IPS-20b (cell line): Measurements from ENCODE around the gene ITPK1.
A peak's percentile ranks its signal among the peaks of the same experiment; 100 is the strongest.

Source experiments
- H3K27ac ChIP-seq: one replicate; pipeline ENCODE4 v1.5.1; 2013; ENCODE audit warnings: low read length
- H3K27me3 ChIP-seq: 2 replicates; pipeline ENCODE4 v1.6.1; 2013; ENCODE audit warnings: mild to moderate bottlenecking, low read length, inconsistent platforms; ENCODE audit not compliant: insufficient read depth
- H3K36me3 ChIP-seq: 2 replicates; pipeline ENCODE4 v1.6.1; 2013; ENCODE audit warnings: low read depth, mild to moderate bottlenecking, inconsistent platforms, low read length, moderate library complexity; ENCODE audit not compliant: insufficient read depth
- H3K4me1 ChIP-seq: 2 replicates; pipeline ENCODE4 v1.6.1; 2013; ENCODE audit warnings: mild to moderate bottlenecking, control low read depth, inconsistent platforms, low read length, moderate library complexity; ENCODE audit not compliant: insufficient read depth
- H3K4me3 ChIP-seq: 2 replicates; pipeline ENCODE4 v1.5.1; 2013; ENCODE audit warnings: mild to moderate bottlenecking, low read length, inconsistent platforms
- H3K9ac ChIP-seq: 2 replicates; pipeline ENCODE4 v1.6.1; 2013; ENCODE audit warnings: low read depth, mild to moderate bottlenecking, inconsistent platforms, low read length, moderate library complexity
- H3K9me3 ChIP-seq: 2 replicates; pipeline ENCODE4 v1.6.1; 2013; ENCODE audit warnings: mild to moderate bottlenecking, low read depth, low read length, inconsistent platforms; ENCODE audit not compliant: insufficient read depth

Gene ITPK1

DNA sequence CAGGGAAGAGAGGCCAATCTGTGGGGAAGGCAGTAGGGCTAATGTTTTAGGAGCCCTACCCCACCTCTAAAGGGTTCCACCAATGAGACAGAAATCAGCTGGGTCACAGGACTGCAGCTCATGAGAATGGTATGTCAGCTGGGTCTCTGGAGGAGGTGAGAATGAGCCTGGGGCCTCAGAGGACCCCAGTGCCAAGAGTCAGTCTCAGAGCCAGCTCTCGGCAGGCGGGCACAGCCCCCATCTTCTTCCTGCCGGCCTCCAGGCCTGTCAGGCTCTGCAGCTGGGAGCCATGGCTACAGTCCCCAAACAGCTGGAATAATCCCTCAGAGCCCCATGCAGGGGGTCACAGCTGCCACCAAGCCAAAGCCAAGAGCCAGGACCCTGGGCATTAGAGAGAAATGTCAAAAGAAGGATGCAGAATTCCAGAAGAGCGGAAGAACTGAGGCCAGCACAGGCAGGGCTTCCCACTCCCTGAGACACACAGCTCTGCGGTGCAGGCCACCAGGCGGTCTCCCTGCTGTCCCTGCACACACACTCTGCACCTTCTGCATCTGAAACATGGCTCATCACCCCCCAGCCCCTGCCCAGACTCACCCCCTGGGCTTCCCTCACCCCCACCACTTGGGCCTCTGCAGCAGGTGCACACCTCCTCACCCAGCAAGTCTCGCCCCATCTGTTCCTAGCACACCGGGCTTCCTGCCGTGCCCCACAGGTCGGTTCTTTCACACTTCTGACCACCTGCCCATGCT, 26.0 kb downstream of the ITPK1 start:
- H3K27ac ChIP-seq, result no peak overlapping the region
- H3K36me3 ChIP-seq, result no peaks in the 10 kb centered on the region
- no peak overlapping the region for H3K9ac ChIP-seq
- H3K27me3 ChIP-seq, result no peaks in the 10 kb centered on the region
- no peaks in the 10 kb centered on the region for H3K9me3 ChIP-seq
- H3K4me3 ChIP-seq, result no peak overlapping the region
- peaks cover 24% of the 10 kb centered on the region for H3K4me1 ChIP-seq

DNA sequence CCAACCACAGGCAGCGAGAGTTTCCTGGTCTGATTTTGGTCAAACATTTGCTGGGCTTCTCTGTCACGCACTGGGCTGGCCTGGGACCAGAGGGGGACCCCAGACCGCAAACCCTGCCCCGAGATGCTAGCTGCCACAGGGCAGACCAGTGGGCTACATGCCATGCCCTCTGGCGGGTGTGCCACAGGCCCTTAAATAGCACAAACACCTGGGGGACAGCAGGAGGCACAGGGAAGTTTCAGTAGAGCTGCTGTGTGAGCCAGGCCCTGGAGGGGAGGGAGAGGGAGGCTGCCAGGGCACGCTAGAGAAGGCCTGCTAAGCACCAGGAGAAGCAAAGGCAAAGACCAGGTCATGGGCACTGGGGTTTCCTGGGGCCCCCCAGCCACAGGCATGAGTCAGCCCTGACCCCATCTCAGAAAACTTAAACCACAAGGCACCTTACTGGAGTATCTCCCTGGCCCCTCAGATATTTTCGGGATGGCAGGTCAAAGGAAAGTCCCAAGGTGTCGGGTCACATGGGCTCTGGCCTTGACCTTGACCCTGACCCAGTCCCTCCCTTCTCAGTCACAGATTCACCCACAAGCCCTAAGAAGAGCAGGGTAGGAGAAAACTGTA, 29.2 kb downstream of the ITPK1 start:
- Histone ChIP-seq H3K36me3 (no peaks in the 10 kb centered on the region), H3K27ac (peak overlapping the region; percentile 25), H3K4me3 (no peak overlapping the region), H3K9ac (peak overlapping the region; percentile 29; the same call in 1 of the 2 replicates), H3K27me3 (no peaks in the 10 kb centered on the region), H3K4me1 (peaks cover 24% of the 10 kb centered on the region), H3K9me3 (no peaks in the 10 kb centered on the region)

DNA sequence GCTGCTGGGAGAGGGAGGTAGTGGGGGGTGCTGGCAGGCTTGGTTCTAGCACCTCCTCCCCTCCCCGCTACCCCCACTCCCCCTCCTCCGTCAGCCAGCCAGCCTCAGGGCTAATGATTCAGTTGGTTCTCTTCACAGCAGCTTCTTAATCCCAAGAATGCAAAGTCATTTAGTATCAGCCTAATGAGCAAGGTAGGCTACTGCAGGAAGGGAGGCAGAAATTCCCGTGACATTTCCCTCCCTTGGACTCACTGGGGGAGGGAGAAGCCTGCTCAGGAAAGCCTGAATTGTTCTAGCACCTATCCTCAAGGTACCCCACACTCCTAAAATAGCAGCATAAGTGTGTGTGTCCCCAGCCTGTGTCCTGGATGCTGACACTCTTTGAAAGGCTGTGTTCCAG, 29.8 kb downstream of the ITPK1 start:
- Histone ChIP-seq H3K9me3 (no peaks in the 10 kb centered on the region), H3K4me1 (peaks cover 18% of the 10 kb centered on the region), H3K27me3 (no peaks in the 10 kb centered on the region), H3K4me3 (no peak overlapping the region), H3K27ac (peak overlapping the region; percentile 49), H3K36me3 (no peaks in the 10 kb centered on the region), H3K9ac (peak overlapping the region; percentile 29; the same call in 1 of the 2 replicates)

DNA sequence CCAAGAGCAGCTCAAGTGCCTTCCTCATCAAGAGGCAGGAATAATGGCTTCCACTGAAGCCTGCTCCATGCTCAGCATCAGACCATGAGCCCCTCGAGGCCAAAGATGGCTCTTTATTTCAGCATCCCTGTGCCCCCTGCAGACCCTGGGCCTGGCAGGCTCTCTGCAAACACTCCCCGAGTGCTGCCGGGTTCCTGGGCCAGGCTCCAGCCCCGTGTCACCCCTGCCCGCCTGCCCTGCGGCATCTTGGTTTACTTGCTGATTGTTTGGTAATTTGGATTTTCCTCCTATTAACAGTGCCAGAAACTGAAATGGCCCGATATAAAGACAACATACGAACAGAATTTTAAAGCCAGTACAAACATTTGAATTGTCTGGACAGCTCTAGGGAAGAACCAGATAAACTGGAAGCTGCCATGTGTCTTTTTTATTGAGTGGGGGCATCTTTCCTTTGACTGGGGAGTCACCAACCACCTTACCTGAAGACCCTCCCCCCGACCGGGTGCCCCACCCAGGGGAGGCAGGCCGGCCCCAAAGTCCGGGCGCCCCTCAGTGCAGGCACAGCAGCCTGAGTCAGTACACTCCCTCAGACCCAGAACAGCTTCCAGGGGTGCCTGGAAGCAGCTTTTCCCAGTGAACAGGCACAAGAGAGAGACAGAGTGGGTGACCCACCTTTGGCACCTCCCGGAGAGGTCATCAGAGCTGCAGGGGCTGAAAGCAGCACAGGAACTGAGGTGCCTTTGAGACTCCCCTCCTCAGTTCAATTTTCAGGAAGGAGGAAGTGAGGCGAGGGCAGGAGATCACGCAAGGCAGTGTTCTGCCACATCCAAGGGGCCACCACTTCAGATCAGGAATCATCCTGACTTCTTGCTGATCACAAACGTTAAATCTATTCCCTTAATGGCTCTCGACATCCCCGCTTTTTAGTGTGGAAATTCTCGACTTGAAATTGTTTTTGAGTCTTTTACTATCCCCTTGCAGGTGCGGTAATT, 30.6 kb downstream of the ITPK1 start:
- Histone ChIP-seq H3K4me3 (no peak overlapping the region), H3K27me3 (no peaks in the 10 kb centered on the region), H3K9ac (peak overlapping the region; percentile 51), H3K9me3 (no peaks in the 10 kb centered on the region), H3K27ac (peak overlapping the region; percentile 49), H3K4me1 (peaks cover 17% of the 10 kb centered on the region), H3K36me3 (no peaks in the 10 kb centered on the region)

DNA sequence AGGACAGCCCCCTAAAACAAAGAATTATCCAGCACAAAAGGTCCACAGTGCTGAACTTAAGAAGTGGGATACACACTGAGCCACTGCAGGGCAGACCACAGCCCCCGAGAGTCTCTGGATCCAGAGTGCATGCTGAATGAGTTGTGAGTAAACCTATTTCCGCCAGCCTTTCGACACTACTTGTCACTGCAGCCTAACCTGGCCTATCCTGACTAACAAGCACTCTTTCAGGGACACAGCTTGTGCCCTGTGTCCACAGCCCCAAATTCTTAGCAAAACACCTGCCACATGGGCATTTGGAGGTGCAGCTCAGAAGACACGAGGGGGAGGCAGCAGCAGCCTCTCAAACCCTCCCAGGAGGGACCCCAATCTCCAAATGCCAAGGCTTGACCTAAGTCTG, 31.3 kb downstream of the ITPK1 start:
- H3K9ac ChIP-seq, result no peak overlapping the region
- H3K4me3 ChIP-seq, result no peak overlapping the region
- H3K27me3 ChIP-seq, result no peaks in the 10 kb centered on the region
- no peaks in the 10 kb centered on the region for H3K36me3 ChIP-seq
- H3K9me3 ChIP-seq, result no peaks in the 10 kb centered on the region
- peaks cover 17% of the 10 kb centered on the region for H3K4me1 ChIP-seq
- no peak overlapping the region for H3K27ac ChIP-seq

DNA sequence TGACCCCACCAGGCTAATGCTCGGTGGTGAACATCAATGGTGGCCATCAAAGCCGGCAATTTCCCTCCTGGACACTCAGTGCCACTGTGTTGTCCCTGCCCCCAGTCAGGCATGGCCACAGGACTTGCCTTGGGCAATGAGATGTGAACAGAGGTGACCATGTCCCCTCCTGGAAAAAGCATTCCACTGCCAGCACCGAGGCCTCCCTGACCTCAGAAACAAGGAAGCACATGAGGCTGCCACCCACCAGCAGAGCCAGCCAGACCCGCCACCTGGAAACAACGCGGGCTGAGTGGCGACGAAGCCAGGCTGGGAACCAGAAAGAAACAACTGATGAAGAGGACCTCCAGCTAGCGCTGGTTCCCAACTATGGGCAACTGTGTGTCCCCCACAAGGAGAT, 31.8 kb downstream of the ITPK1 start:
- Histone ChIP-seq H3K9ac (no peak overlapping the region), H3K36me3 (no peaks in the 10 kb centered on the region), H3K27ac (no peak overlapping the region), H3K4me3 (no peak overlapping the region), H3K27me3 (no peaks in the 10 kb centered on the region), H3K4me1 (peaks cover 17% of the 10 kb centered on the region), H3K9me3 (no peaks in the 10 kb centered on the region)

DNA sequence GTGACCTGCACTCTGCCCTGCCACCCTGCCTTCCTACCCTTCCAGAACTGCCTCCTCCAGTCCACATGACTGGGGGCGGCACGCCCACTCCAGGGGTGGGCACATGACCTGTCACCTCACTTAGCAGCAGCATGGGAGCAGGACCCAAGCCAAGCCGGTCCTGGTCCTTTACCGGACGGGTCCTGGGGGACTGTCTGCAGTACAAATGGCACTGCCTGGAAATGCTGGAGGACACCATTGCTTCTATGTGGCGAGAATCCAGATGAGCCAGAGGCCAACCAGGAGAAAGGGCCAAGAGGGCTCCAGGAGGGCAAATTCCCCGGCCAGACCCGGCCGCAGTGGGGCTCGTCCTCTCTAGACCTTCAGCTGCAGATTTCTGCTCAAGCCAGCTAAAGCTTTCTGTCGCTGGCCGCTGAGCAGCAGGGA, 33.1 kb downstream of the ITPK1 start:
- Histone ChIP-seq H3K4me3 (no peak overlapping the region), H3K4me1 (peaks cover 17% of the 10 kb centered on the region), H3K9ac (no peak overlapping the region), H3K9me3 (no peaks in the 10 kb centered on the region), H3K27me3 (no peaks in the 10 kb centered on the region), H3K27ac (no peak overlapping the region), H3K36me3 (no peaks in the 10 kb centered on the region)

DNA sequence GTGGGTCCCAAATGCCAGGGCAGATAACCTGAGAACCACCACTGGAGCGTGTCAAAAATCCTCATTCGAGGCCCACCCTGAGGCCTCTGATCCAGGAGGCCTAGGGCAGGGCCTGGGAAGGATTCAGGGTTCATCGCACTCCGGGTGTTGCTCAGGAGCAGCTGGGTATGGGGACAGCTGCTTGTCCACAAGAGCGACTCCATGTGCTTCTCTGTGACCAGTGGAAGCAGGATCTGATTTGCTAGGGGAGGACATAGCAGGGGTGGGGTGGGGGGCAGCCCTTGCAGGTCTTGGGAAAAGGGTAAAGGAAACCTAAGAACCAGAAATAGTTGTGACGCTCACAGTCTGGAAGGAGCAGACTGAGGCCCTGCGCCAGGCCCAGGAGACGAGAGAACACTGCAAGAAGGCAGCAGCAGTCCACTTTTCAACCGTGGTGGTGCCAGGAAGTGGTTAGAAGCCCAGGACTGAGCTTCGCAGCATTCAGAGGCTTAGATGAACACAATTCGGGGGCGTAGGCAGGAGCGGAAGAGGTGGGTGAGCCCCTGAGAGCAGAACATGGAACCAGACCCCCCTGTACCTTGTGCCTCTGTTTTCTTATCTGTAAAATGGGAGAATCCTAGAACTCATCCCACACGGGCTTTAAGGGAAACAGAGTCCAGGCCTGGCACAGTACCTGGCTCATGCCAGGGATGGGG, 33.7 kb downstream of the ITPK1 start:
- H3K9me3 ChIP-seq, result no peaks in the 10 kb centered on the region
- no peaks in the 10 kb centered on the region for H3K27me3 ChIP-seq

DNA sequence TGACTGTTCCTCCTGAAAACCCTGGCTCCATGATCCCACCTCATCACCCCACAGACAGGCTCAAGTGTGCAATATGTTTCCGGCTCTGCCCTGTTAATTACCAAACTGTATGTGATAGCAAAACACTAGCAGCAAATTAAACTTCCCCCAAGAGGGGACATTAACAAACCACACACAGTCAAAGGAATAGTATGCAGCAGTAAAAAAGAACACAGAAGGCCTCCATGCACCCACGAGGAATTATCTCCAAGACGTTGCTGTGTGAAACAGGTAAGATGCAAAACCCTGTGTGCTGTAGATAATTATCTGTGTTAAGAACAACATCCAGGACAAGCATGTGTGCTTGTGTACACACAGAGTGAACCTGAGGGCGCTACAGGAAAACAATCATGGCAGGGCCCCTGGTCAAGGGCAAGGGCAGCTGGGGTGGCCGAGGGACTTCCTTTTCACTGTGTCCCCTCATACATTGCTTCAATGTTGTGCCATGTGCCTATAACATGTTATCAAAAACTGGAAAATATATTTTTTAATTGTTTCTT, 35.8 kb downstream of the ITPK1 start:
- Histone ChIP-seq H3K9ac (no peak overlapping the region), H3K9me3 (no peaks in the 10 kb centered on the region), H3K27ac (no peak overlapping the region), H3K27me3 (no peaks in the 10 kb centered on the region), H3K4me3 (no peak overlapping the region), H3K4me1 (no peaks in the 10 kb centered on the region), H3K36me3 (no peaks in the 10 kb centered on the region)

More for the DNA sequence above, 33.7 kb downstream of the ITPK1 start:
- Histone ChIP-seq H3K9ac (no peak overlapping the region), H3K36me3 (no peaks in the 10 kb centered on the region), H3K4me3 (no peak overlapping the region), H3K4me1 (peaks cover 15% of the 10 kb centered on the region), H3K27ac (no peak overlapping the region)

DNA sequence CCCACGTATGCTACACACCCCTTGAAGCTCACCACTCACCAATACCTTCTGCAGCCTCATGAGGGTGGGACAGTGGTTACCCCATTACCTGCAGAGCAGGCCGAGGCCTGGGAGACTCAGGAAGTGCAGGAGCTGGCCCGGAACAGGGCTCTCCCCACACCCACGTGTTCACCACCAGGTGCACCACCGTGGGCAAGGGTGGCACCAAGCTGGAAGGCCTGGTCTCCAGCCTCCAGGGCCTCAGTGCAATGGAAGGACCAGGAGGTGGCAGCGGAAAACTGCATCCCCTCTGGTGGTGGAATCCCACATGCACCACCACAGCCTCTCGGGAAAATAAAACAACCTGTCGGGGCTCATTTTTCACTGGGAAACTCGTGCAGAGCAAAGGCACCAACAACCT, 36.4 kb downstream of the ITPK1 start:
- Histone ChIP-seq H3K4me1 (no peaks in the 10 kb centered on the region), H3K9me3 (no peaks in the 10 kb centered on the region), H3K27ac (no peak overlapping the region), H3K27me3 (no peaks in the 10 kb centered on the region), H3K36me3 (peaks cover 5% of the 10 kb centered on the region; the same call in 1 of the 2 replicates), H3K9ac (no peak overlapping the region), H3K4me3 (no peak overlapping the region)

DNA sequence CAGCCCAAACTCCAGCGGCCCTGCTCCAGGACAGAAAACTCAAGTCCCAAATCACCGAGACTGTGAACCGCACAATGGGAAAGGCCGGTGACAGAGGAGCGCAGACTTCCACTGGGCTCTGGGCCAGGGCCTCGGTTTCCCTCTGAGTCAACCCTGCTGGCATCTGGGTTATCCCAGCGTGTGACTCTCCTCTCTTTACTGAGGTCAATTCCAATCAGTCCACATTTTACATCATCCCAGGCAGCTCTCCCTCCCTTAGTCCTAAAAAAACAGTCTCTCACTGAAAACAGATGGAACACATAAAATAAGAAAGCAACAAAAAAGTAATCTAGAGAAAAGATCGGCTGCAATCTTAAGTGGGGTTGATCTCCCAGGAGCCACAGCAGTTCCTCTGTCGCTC, 36.9 kb downstream of the ITPK1 start:
- Histone ChIP-seq H3K27ac (no peak overlapping the region), H3K9ac (no peak overlapping the region), H3K9me3 (no peaks in the 10 kb centered on the region), H3K4me3 (no peak overlapping the region), H3K27me3 (no peaks in the 10 kb centered on the region), H3K36me3 (peaks cover 9% of the 10 kb centered on the region; the same call in 1 of the 2 replicates), H3K4me1 (no peaks in the 10 kb centered on the region)
